Skeletal muscle tissue (tissue), 4 donors: ENCODE measurements around the gene BABAM2. TPM values are rescaled to one million over a fixed set of nuclear protein-coding genes. Genes with fewer than 3 reads are reported as not detected.

Experiments used
- H3K27ac ChIP-seq: one replicate; pipeline ENCODE4 v1.7.0; 2013; ENCODE audit warnings: mild to moderate bottlenecking, low read depth, low read length, inconsistent platforms
- H3K27me3 ChIP-seq, 3 donors: one replicate each; pipeline ENCODE4 v1.7.0; 2013; ENCODE audit warnings: low read length in 3 of 3; ENCODE audit not compliant: control insufficient read depth in 3 of 3, insufficient read depth in 3 of 3
- H3K36me3 ChIP-seq, 3 donors: one replicate each; pipeline ENCODE4 v1.7.0; 2013; ENCODE audit warnings: low read length in 3 of 3; ENCODE audit not compliant: control insufficient read depth in 3 of 3, insufficient read depth in 3 of 3
- H3K4me1 ChIP-seq, 3 donors: one replicate each; pipeline ENCODE4 v1.7.0; 2013; ENCODE audit warnings: low read length in 3 of 3, mild to moderate bottlenecking in 3 of 3; ENCODE audit not compliant: control insufficient read depth in 3 of 3, insufficient read depth in 3 of 3
- H3K4me3 ChIP-seq, 3 donors: one replicate each; pipeline ENCODE4 v1.7.0; 2013; ENCODE audit warnings: low read length in 3 of 3
- H3K9ac ChIP-seq, 3 donors: one replicate each; pipeline ENCODE4 v1.7.0; 2013; ENCODE audit warnings: low read length in 3 of 3, mild to moderate bottlenecking in 3 of 3, moderate library complexity in 2 of 3, low read depth in 1 of 3
- H3K9me3 ChIP-seq, 3 donors: one replicate each; pipeline ENCODE4 v1.7.0; 2013; ENCODE audit warnings: low read length in 3 of 3; ENCODE audit not compliant: control insufficient read depth in 3 of 3
- total RNA-seq: library from RNA; depleted of rRNA; stranded (reverse); fragments of >200 nt; gene quantifications from one replicate; pipeline ENCODE4 v1.2.3, GENCODE V29; 2014
- donor health status: Osteomylitis.

The BABAM2 gene
- total RNA-seq, 1 donor from 2014 or later, result 24.0 TPM

GRCh38 chr2:28339516-28340175, 449.1 kb downstream of the BABAM2 start:
- H3K4me1 ChIP-seq, result peaks cover 53 to 79% (median 71%) of the 10 kb centered on the region in 3 donors
- H3K27ac ChIP-seq, result peak overlapping the region; percentile 61
- H3K36me3 ChIP-seq, result no peaks in the 10 kb centered on the region
- no peaks in the 10 kb centered on the region for H3K27me3 ChIP-seq
- H3K9me3 ChIP-seq, result no peaks in the 10 kb centered on the region
- H3K4me3 ChIP-seq, result no peak overlapping the region
- H3K9ac ChIP-seq, result no peak overlapping the region

DNA sequence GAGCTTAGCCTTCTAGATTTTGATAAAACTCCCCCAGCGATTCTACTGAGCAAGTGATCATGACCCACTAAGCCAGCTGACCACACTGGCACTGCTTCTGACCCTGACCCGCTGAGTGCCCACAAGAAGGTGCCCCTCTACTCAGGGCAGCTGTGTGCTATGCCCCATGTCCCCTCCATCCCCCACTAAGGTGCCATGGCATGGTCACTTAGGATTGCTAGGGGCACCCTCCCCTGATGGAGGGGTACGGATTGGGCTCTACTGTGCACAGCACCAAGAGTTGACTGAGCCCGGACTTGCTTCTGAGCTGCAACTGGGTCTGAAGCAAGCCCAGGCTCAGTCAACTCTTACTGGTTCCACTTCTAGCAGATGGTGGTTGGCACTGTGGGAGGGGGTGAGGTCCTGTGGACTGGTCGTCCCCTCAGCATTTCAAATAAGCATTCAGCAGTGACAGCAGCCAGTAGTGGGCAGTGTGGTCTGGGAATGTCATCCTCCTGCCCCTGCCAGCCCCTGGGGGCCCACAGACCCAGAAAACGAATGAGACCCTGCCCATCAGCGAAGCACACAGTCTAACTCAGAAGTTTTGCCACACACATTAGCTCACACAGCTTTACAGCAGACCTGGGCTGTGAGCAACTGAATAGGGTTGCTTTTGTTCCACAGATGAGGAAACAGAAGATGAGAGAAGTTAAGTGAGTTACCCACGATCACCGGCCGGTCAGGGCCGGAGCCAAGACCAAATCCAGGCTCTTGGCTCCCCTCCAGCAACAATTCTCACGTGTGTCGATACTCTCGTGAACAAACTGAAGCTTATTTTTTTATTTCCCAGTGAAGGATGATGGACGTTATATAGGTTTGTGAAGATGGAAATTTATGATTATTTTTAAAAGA, 450.0 kb downstream of the BABAM2 start:
- H3K4me1 ChIP-seq, result peaks cover 50 to 81% (median 73%) of the 10 kb centered on the region in 3 donors
- no peaks in the 10 kb centered on the region for H3K27me3 ChIP-seq
- H3K4me3 ChIP-seq, result no peak overlapping the region
- no peaks in the 10 kb centered on the region for H3K9me3 ChIP-seq
- H3K27ac ChIP-seq, result peak overlapping the region; percentile 88
- H3K9ac ChIP-seq, result no peak overlapping the region
- H3K36me3 ChIP-seq, result no peaks in the 10 kb centered on the region

DNA sequence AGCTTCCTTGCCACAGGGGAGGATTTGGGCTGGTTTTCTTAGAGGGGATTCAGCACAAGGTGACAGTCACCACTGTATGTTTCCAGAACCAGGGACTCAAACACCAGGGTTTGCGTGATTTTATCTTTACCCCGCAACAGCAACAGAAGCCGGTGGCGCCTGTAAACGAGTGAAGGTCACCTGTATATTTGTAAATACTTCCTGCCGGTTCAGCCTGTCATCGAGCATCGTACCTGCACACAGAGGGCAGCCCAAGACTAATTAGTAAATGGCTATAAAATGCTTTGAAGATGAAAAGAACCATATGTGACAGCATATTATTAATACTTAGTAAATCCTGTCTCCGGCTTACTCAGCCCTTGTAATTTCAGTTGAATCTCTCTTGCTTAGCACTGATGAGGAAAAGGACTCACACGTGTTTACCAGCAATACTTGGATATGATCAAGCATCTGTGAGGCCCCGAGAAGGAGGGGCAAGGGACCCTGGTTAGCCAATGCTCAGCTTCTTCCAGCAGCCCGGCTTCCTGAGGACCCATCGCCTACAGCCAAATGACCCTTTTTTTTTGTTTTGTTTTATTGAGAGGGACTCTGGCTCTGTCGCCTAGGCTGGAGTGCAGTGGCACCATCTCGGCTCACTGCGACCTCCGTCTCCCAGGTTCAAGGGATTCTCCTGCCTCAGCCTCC, 450.8 kb downstream of the BABAM2 start:
- no peaks in the 10 kb centered on the region for H3K36me3 ChIP-seq
- no peak overlapping the region for H3K4me3 ChIP-seq
- H3K27ac ChIP-seq, result peak overlapping the region; percentile 88
- no peaks in the 10 kb centered on the region for H3K27me3 ChIP-seq
- H3K9ac ChIP-seq, result no peak overlapping the region
- H3K4me1 ChIP-seq, result peaks cover 52 to 81% (median 73%) of the 10 kb centered on the region in 3 donors
- no peaks in the 10 kb centered on the region for H3K9me3 ChIP-seq

DNA sequence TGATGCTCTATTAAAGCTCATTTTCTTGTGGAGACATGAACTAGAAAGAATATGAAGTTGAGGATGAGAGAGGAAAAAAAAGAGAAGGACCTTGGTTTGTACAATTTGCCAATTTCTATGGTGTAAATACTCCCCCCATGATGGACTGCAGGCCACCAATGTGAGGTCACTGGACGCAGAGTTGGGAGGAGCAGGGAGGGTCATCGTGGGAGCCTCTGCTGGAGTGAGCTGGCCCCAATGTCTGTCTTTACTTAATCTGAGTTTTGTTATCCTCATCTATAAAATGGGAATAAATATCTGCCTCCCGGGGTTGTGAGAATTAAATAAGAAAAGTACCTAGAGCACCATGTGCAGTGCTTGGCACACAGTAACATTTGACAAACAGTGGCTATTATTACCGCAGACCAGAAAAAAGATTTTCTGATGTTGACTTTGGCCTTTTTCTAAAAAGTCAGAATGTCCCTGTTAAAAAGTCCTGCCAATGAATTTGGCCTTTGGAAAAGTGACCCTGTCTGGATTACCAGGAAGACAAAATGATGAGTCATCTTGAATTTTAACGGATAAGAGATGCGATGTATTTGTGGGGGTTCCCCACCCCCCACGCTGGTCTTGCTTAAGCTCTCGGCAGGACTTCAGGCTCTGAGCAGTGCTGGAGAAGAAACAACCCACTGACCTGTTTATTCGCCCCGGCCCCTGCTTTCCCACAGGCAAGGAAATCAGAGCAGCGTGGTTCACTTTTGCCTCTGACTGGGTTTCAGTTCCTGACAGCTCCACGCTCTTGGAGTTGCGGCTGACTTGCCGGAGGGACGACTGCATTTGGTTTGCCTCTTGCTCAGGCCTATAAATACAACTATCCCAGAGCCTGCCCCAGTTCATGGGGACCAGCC, 451.8 kb downstream of the BABAM2 start:
- Histone ChIP-seq H3K4me3 (peak overlapping the region; percentile 13 to 52 (median 50)), H3K9me3 (no peaks in the 10 kb centered on the region), H3K27ac (peak overlapping the region; percentile 88), H3K27me3 (no peaks in the 10 kb centered on the region), H3K9ac (peak overlapping the region; percentile 58 to 83 (median 60)), H3K36me3 (no peaks in the 10 kb centered on the region), H3K4me1 (peaks cover 52 to 81% (median 72%) of the 10 kb centered on the region in 3 donors)

DNA sequence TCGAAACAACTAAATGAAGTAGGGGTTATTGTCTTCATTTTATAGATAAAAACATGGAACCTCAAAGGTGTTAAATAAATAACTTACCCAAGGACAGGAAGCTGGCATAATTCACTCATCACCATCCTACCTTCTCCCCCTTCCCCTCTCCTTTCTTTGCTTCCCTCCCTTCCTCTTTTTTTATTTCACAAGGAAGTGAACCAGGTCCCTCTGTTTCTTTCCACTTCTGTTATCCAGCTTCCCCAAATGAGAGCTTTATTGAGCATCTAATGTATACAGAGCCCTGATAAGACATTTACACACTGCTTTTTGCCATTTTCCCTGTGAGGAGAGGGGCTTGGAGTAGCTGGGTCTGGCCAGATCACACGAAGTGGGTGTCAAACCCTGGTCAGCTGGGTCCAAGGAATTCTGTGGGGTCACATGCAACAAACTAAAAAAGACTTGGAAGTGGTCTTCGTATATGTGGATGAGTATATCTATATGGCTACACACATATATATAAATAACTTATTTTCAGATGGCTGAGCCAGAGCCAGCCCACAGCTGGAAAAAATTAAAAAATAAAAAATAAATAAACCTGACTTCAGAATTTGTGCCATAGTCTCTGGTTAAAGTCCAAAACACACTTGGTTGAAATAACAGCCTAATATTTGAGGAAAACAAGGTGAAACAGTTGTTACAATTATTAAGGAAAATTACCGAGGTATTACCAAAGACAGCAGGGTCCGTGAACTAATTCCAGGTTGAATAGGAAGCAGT, 452.8 kb downstream of the BABAM2 start:
- peak overlapping the region; percentile 58 to 83 (median 60) for H3K9ac ChIP-seq
- H3K27ac ChIP-seq, result peak overlapping the region; percentile 88
- peaks cover 50 to 81% (median 72%) of the 10 kb centered on the region in 3 donors for H3K4me1 ChIP-seq
- no peaks in the 10 kb centered on the region for H3K36me3 ChIP-seq
- H3K27me3 ChIP-seq, result no peaks in the 10 kb centered on the region
- H3K4me3 ChIP-seq, result no peak overlapping the region
- no peaks in the 10 kb centered on the region for H3K9me3 ChIP-seq

- H3K36me3 ChIP-seq, result no peaks in the 10 kb centered on the region
- peaks cover 42 to 74% (median 64%) of the 10 kb centered on the region in 3 donors for H3K4me1 ChIP-seq
- peak overlapping the region in 1 of 3 donors; percentile 40 for H3K9ac ChIP-seq
- no peak overlapping the region for H3K4me3 ChIP-seq
- H3K9me3 ChIP-seq, result no peaks in the 10 kb centered on the region
- H3K27ac ChIP-seq, result peak overlapping the region; percentile 88
- H3K27me3 ChIP-seq, result no peaks in the 10 kb centered on the region
Observed at GRCh38 chr2:28343971-28344715, 453.6 kb downstream of the BABAM2 start.

- H3K9me3 ChIP-seq, result no peaks in the 10 kb centered on the region
- no peaks in the 10 kb centered on the region for H3K27me3 ChIP-seq
- no peaks in the 10 kb centered on the region for H3K36me3 ChIP-seq
- H3K27ac ChIP-seq, result peak overlapping the region; percentile 38
- H3K9ac ChIP-seq, result peak overlapping the region in 1 of 3 donors; percentile 40
- H3K4me3 ChIP-seq, result peak overlapping the region in 1 of 3 donors; percentile 22
- peaks cover 42 to 72% (median 61%) of the 10 kb centered on the region in 3 donors for H3K4me1 ChIP-seq
Observed at GRCh38 chr2:28344756-28345373, 454.3 kb downstream of the BABAM2 start.

DNA sequence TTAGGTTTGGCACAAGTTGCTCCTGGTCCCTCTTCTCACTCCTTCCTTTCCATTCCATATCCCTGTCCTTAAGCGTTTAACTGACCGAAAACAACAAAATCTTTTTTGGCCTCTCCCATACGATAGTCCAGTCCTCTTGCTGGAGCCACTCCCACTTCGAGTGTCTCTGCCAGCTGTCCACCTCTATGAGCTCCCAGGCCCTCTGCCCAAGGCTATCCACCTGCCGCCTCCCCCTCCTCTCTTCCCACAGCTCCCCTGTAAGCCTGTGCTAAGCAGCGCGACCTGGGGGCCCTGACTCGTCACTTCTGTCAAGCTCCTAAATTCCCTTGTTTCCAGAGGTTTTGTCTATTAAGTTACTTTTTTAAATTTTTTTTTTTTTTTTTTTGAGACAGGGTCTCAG, 455.1 kb downstream of the BABAM2 start:
- no peaks in the 10 kb centered on the region for H3K9me3 ChIP-seq
- H3K36me3 ChIP-seq, result no peaks in the 10 kb centered on the region
- no peak overlapping the region for H3K9ac ChIP-seq
- no peak overlapping the region for H3K4me3 ChIP-seq
- H3K4me1 ChIP-seq, result peaks cover 42 to 72% (median 61%) of the 10 kb centered on the region in 3 donors
- no peaks in the 10 kb centered on the region for H3K27me3 ChIP-seq
- H3K27ac ChIP-seq, result peak overlapping the region; percentile 67
